Measurements from ENCODE around the gene PGPEP1. TPM values are rescaled to one million over a fixed set of nuclear protein-coding genes. Genes with fewer than 3 reads are reported as not detected.

Gene PGPEP1
- total and polyA plus RNA-seq, 3 donors from 2014 or later: 10.8 to 16.2 (median 12.4) TPM

- DNase-seq: no peak
- no peak overlapping the region for H3K4me3 ChIP-seq
Measured at GRCh38 chr19:18304208-18304457, 36.3 kb upstream of the PGPEP1 start.

DNA sequence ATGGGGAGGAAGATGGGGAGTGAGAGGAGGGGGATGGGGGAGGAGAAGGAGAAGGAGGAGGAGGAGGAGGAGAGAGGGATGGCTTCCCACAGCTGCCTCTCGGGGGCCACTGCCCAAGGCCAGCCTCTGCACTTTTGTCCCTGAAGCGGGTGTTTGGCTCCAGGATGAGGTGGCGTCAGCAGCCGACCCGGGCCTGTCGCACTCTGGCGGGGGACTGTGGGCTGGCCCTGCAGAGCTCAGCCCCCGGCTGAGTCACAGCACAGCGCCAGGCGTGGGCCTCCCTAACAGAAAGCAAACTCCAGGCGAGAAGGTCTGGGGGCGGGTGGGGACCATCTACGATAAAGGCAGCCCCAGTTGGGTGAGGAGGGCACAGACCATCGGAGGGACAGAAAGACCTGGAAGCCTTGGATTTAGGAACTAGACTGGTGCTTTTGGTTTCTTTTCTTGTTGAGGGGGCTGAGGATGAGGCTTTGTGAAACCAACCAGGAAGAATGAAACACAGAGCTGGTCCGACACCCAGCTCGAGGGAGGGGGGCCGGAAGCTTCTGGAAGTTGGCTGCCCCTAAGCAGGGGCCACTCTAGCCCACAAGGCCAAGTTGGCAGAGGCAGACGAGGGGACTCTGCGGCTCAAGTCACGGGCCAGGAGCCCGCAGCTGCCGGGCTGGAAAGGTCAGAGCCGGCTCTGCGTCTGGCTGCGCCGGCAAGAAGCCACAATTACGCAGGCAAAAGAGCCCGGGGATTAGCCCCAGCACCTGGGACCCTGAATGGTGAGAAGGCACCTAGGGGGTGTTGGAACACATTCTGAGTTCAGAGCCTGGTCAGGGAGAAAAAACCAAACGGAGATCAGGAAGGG lies 35.7 kb upstream of the PGPEP1 start:
- Histone ChIP-seq H3K27me3 (no peaks in the 10 kb centered on the region), H3K9me3 (no peaks in the 10 kb centered on the region), H3K36me3 (ENCODE audit: low read depth, missing control alignments) (no peaks in the 10 kb centered on the region), H3K27ac (peak overlapping the region; percentile 94 to 99), H3K4me1 (peaks cover 45% of the 10 kb centered on the region), H3K4me3 (peak overlapping the region; percentile 16 to 24)
- DNase-seq: peak; percentile 85
- no peak for TF ChIP-seq POLR2A (IDR thresholded peaks at IDR 0.05)
- TF ChIP-seq, protein P1, sequence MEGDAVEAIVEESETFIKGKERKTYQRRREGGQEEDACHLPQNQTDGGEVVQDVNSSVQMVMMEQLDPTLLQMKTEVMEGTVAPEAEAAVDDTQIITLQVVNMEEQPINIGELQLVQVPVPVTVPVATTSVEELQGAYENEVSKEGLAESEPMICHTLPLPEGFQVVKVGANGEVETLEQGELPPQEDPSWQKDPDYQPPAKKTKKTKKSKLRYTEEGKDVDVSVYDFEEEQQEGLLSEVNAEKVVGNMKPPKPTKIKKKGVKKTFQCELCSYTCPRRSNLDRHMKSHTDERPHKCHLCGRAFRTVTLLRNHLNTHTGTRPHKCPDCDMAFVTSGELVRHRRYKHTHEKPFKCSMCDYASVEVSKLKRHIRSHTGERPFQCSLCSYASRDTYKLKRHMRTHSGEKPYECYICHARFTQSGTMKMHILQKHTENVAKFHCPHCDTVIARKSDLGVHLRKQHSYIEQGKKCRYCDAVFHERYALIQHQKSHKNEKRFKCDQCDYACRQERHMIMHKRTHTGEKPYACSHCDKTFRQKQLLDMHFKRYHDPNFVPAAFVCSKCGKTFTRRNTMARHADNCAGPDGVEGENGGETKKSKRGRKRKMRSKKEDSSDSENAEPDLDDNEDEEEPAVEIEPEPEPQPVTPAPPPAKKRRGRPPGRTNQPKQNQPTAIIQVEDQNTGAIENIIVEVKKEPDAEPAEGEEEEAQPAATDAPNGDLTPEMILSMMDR (IDR thresholded peaks at IDR 0.05): no peak
- WGBS, 2 donors: 27 to 28% methylated on average over 26 to 29 of the region's 29 CpGs
- intact Hi-C loops (cut with DNase I; ENCODE audit: low total_unique reads): no loop called here

More at GRCh38 chr19:18304208-18304457, 36.3 kb upstream of the PGPEP1 start:
- Histone ChIP-seq H3K27me3 (no peaks in the 10 kb centered on the region), H3K36me3 (ENCODE audit: low read depth, missing control alignments) (no peaks in the 10 kb centered on the region), H3K9me3 (no peaks in the 10 kb centered on the region), H3K27ac (peak overlapping the region; percentile 94 to 99), H3K4me1 (peaks cover 45% of the 10 kb centered on the region)
- intact Hi-C loops (cut with DNase I; ENCODE audit: low total_unique reads): no loop called here
- WGBS, 2 donors: 5 to 31% methylated on average over 2 of the region's 2 CpGs
- TF ChIP-seq, protein P1 (IDR thresholded peaks at IDR 0.05): no peak
- TF ChIP-seq POLR2A (IDR thresholded peaks at IDR 0.05): no peak

DNA sequence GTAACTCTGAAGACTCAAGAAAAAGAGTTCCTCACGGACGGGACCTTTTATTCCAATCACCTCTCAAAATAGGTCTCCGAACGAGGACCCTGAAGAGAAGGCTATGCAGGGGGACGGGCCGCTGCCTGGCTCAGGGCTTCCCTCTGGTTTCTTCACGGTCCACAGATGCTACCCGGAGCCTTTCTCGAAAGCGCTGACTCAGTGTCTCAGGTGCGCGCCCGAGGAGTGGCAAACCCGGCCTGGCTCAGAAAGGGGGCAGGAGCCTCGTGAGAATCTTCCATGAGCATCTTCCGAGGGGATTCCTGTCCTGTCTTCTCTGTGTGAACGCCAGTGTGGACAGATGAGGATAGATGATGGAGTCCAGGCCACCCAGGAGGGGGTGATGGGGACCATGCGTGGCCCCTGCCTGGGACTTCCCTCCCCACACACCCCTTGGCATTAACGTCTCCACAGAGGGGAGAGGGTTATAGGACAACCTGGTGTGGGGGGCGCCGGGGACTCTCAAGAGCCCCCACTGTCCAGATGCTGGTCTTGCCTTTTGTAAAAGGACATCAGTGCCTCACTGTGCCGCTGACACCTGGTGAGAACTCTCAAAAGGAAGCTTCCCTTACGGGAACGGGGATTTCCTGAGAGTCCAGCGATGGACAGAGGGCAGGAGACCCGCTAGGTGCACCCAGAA lies 34.0 kb upstream of the PGPEP1 start:
- intact Hi-C loops (cut with DNase I; ENCODE audit: low total_unique reads): no loop called here
- H3K27ac ChIP-seq: peak overlapping the region; percentile 58 to 99
- H3K36me3 ChIP-seq (ENCODE audit: low read depth, missing control alignments): no peaks in the 10 kb centered on the region
- H3K27me3 ChIP-seq: no peaks in the 10 kb centered on the region
- TF ChIP-seq, protein P1 (IDR thresholded peaks at IDR 0.05): no peak
- TF ChIP-seq POLR2A (IDR thresholded peaks at IDR 0.05): no peak
- WGBS, 2 donors: 83% methylated on average over 20 to 26 of the region's 26 CpGs
- H3K4me3 ChIP-seq: no peak overlapping the region
- no peak for DNase-seq
- no peaks in the 10 kb centered on the region for H3K9me3 ChIP-seq
- H3K4me1 ChIP-seq: peaks cover 45% of the 10 kb centered on the region

DNA sequence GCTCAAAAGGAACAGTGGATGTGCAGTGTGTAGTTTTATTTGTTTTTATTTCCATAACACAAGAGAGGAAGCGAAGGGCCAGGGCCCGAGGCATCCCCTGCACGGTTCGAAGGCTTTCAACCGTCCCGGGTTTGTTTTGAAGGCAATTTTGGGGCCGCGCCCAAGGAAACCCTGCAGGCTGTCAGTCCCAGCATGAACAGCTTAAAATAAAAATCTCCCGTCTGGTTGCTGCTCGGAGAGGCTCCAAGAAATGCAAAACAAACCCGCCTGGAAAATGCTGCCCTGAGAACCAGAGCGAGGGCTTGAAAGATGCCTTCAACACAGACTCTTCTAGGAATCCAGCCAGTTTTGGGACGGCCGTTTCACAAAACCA lies 33.5 kb upstream of the PGPEP1 start:
- TF ChIP-seq, protein P1 (IDR thresholded peaks at IDR 0.05): no peak
- TF ChIP-seq POLR2A (IDR thresholded peaks at IDR 0.05): no peak
- intact Hi-C loops (cut with DNase I; ENCODE audit: low total_unique reads): no loop called here
- no peaks in the 10 kb centered on the region for H3K36me3 ChIP-seq (ENCODE audit: low read depth, missing control alignments)

More for the DNA sequence above, 33.5 kb upstream of the PGPEP1 start:
- WGBS, 2 donors: 67 to 68% methylated on average over 14 of the region's 14 CpGs
- Histone ChIP-seq H3K4me1 (peaks cover 45% of the 10 kb centered on the region), H3K9me3 (no peaks in the 10 kb centered on the region), H3K4me3 (no peak overlapping the region), H3K27me3 (no peaks in the 10 kb centered on the region), H3K27ac (peak overlapping the region; percentile 58 to 99)
- no peak for DNase-seq

All from testis (tissue), 3 donors.